OCI-LY7 (cell line): Measurements from ENCODE around the gene CLEC20A.

Source experiments
- CTCF ChIP-seq: fragments of 200-600 bp; sonication (generic); conservative IDR thresholded peaks from 2 replicates; pipeline ENCODE4 v1.5.1; 2014; ENCODE audit warnings: mild to moderate bottlenecking, antibody characterized with exemption, low read length, moderate library complexity, mixed read lengths
- EZH2phosphoT487 ChIP-seq: fragments of 200-600 bp; sonication (generic); IDR thresholded peaks from 2 replicates; pipeline ENCODE4 v1.6.1; 2018; ENCODE audit warnings: low read depth, borderline replicate concordance, mild to moderate bottlenecking, mixed run types, antibody characterized with exemption, low read length, moderate library complexity, mixed read lengths

GRCh38 chr1:178484698-178485225, 12.0 kb downstream of the CLEC20A start:
- TF ChIP-seq CTCF: no peak
- no peak for TF ChIP-seq EZH2phosphoT487
